Measurements from ENCODE around the gene SLC25A46.

DNA sequence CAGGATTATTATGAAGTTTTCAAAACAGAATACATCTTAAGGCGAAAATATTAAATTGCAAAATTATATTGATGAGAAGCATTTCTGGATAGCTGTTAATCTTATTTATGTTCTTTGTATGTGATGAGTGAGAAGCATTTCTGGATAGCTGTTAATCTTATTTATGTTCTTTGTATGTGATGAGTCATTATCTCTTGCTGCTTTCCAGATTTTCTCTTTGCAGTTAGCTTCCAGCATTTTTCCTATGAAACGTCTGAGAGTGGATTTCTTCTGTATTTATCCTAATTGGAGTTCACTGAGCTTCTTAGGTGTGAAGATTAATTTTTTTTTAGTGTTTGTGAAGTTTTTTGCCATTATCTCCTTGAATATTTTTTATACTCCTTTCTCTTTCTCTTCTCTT, 20.5 kb upstream of the SLC25A46 start:
- TF ChIP-seq, protein P1, sequence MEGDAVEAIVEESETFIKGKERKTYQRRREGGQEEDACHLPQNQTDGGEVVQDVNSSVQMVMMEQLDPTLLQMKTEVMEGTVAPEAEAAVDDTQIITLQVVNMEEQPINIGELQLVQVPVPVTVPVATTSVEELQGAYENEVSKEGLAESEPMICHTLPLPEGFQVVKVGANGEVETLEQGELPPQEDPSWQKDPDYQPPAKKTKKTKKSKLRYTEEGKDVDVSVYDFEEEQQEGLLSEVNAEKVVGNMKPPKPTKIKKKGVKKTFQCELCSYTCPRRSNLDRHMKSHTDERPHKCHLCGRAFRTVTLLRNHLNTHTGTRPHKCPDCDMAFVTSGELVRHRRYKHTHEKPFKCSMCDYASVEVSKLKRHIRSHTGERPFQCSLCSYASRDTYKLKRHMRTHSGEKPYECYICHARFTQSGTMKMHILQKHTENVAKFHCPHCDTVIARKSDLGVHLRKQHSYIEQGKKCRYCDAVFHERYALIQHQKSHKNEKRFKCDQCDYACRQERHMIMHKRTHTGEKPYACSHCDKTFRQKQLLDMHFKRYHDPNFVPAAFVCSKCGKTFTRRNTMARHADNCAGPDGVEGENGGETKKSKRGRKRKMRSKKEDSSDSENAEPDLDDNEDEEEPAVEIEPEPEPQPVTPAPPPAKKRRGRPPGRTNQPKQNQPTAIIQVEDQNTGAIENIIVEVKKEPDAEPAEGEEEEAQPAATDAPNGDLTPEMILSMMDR (IDR thresholded peaks at IDR 0.05 in 4 of 5, conservative IDR thresholded peaks at IDR 0.05 in 1 of 5), result no peak
- TF ChIP-seq POLR2A (IDR thresholded peaks at IDR 0.05), result no peak

All from gastrocnemius medialis (tissue), 4 donors.